ENCODE data around the gene AGAP1.

DNA sequence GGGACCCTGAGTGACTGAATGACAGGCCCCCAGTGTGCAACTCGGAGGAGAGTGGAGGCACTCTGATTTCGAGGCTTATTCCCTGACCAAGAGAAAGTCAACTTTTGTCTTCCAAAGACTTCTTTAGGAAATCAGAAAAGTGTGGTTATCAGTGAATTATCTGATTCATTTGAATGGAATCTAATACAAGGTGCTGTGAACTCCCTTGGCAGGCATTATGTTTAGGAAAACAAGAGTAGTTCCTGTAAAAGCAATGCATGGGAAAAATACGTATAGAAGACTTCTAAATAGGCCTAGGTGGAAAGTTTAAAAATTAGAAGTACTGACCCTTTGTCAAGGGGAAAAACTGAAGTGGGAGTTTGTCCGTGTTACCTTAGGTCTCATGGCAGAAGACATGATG lies 404.9 kb downstream of the AGAP1 start:
- TF ChIP-seq POLR2A (IDR thresholded peaks at IDR 0.05; ENCODE audit: low read depth, low read length), result no peak
- TF ChIP-seq POLR2AphosphoS5 (IDR thresholded peaks at IDR 0.05; ENCODE audit: low read depth, low read length), result no peak
- TF ChIP-seq TAF1 (IDR thresholded peaks at IDR 0.05; ENCODE audit: borderline replicate concordance, low read depth, low read length), result no peak

Measured in GM12892 (cell line).